Liver (tissue), 3 donors: ENCODE measurements around the gene SLX4.

Source experiments
- HNF4A ChIP-seq, 2 donors: conservative IDR thresholded peaks; 2 replicates each; pipeline ENCODE4 v1.6.1; 2016; ENCODE audit warnings: antibody characterized with exemption in 2 of 2, mild to moderate bottlenecking in 2 of 2
- HNF4G ChIP-seq: IDR thresholded peaks from 2 replicates; pipeline ENCODE4 v1.6.1; 2016; ENCODE audit warnings: antibody characterized with exemption
- JUND ChIP-seq, 2 donors: IDR thresholded peaks; 2 replicates each; pipeline ENCODE4 v1.6.1; 2016; ENCODE audit warnings: antibody characterized with exemption in 2 of 2
- SP1 ChIP-seq: IDR thresholded peaks from 2 replicates; pipeline ENCODE4 v1.6.1; 2018; ENCODE audit warnings: antibody characterized with exemption, mild to moderate bottlenecking
- YY1 ChIP-seq: IDR thresholded peaks from 2 replicates; pipeline ENCODE4 v1.6.1; 2016; ENCODE audit warnings: antibody characterized with exemption, mild to moderate bottlenecking
- TF ChIP-seq, protein P1 (sequence below): fragments of 150-350 bp; IDR thresholded peaks from 2 replicates; pipeline ENCODE4 v1.5.1; 2017; ENCODE audit warnings: improper control_type of control experiment, low read depth, low read length; ENCODE audit not compliant: missing input control
- TF ChIP-seq, protein P2 (sequence below): IDR thresholded peaks from 2 replicates; pipeline ENCODE4 v1.6.1; 2016; ENCODE audit warnings: antibody characterized with exemption
- TF ChIP-seq, protein P3 (sequence below): IDR thresholded peaks from 2 replicates; pipeline ENCODE4 v1.6.1; 2016; ENCODE audit warnings: antibody characterized with exemption
- TF ChIP-seq, protein P4 (sequence below): IDR thresholded peaks from 2 replicates; pipeline ENCODE4 v1.6.1; 2016; ENCODE audit warnings: antibody characterized with exemption
- donor health status: healthy.
- donor health status: healthy.

DNA sequence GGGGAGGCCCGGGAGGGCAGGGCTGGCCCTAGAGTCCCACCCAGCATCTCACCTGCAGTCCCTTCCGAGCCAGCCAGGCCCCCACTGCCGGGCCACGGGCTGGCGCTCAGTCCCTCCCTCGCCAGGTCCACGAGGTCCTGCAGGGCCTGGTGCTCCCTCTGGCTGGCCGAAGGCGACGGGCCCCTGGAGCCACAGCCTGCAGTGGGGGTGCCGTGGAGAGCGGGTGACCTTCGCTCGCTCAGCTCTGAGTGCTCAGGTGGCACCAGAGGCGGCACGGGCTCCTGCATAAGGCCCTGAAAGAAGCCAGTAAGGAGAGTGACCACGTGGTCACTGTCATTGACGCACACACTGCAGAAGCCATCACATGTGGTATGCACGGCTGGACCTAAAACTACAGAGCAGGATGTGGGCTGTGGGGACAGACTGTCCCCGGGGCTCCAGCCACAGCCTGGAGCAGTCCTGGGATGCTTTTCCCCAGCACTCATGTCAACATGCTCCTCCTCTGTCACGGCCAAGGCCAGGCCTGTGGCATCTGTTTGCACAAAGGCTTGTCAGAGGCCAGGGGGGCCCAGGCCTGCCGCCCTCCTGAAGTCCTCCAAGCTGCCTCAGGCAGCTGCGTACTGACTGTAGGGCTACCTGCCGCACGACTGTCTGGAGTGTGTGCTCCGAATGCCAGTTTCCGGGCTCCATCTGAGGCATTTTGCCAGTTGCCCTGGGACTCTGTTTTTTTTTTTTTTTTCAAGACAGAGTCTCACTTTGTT lies 15.1 kb downstream of the SLX4 start:
- TF ChIP-seq, protein P1, sequence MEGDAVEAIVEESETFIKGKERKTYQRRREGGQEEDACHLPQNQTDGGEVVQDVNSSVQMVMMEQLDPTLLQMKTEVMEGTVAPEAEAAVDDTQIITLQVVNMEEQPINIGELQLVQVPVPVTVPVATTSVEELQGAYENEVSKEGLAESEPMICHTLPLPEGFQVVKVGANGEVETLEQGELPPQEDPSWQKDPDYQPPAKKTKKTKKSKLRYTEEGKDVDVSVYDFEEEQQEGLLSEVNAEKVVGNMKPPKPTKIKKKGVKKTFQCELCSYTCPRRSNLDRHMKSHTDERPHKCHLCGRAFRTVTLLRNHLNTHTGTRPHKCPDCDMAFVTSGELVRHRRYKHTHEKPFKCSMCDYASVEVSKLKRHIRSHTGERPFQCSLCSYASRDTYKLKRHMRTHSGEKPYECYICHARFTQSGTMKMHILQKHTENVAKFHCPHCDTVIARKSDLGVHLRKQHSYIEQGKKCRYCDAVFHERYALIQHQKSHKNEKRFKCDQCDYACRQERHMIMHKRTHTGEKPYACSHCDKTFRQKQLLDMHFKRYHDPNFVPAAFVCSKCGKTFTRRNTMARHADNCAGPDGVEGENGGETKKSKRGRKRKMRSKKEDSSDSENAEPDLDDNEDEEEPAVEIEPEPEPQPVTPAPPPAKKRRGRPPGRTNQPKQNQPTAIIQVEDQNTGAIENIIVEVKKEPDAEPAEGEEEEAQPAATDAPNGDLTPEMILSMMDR: no peak
- TF ChIP-seq, protein P2, sequence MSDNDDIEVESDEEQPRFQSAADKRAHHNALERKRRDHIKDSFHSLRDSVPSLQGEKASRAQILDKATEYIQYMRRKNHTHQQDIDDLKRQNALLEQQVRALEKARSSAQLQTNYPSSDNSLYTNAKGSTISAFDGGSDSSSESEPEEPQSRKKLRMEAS: no peak
- TF ChIP-seq, protein P3, sequence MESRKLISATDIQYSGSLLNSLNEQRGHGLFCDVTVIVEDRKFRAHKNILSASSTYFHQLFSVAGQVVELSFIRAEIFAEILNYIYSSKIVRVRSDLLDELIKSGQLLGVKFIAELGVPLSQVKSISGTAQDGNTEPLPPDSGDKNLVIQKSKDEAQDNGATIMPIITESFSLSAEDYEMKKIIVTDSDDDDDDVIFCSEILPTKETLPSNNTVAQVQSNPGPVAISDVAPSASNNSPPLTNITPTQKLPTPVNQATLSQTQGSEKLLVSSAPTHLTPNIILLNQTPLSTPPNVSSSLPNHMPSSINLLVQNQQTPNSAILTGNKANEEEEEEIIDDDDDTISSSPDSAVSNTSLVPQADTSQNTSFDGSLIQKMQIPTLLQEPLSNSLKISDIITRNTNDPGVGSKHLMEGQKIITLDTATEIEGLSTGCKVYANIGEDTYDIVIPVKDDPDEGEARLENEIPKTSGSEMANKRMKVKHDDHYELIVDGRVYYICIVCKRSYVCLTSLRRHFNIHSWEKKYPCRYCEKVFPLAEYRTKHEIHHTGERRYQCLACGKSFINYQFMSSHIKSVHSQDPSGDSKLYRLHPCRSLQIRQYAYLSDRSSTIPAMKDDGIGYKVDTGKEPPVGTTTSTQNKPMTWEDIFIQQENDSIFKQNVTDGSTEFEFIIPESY: no peak
- no peak for TF ChIP-seq YY1
- TF ChIP-seq SP1: no peak
- TF ChIP-seq, protein P4, sequence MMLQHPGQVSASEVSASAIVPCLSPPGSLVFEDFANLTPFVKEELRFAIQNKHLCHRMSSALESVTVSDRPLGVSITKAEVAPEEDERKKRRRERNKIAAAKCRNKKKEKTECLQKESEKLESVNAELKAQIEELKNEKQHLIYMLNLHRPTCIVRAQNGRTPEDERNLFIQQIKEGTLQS: no peak
- no peak for TF ChIP-seq JUND (IDR thresholded peaks at IDR 0.05)
- TF ChIP-seq HNF4G: no peak
- no peak for TF ChIP-seq HNF4A (conservative IDR thresholded peaks at IDR 0.05)
